GM23338 (cell line): ENCODE data around the gene NLN.
"Not testable (repeated sequence)": the region's sequence is repeated elsewhere in the genome, so short reads cannot be mapped to it uniquely, and the experiment has no call there.

ENCODE experiments used
- CREB1 ChIP-seq: fragments of 250-450 bp; sonication (Bioruptor Pico); IDR thresholded peaks from 2 replicates; pipeline ENCODE4 v1.5.0; 2020; ENCODE audit warnings: low read depth, mild to moderate bottlenecking, moderate library complexity
- EZH2 ChIP-seq: fragments of 200-600 bp; sonication (generic); IDR thresholded peaks from one replicate; pipeline ENCODE4 v1.8.0; 2017; ENCODE audit warnings: antibody characterized with exemption, mild to moderate bottlenecking, low read depth; ENCODE audit not compliant: unreplicated experiment
- EZH2phosphoT487 ChIP-seq: fragments of 200-600 bp; sonication (generic); IDR thresholded peaks from one replicate; pipeline ENCODE4 v1.8.1; 2018; ENCODE audit warnings: antibody characterized with exemption; ENCODE audit not compliant: unreplicated experiment
- POLR2AphosphoS5 ChIP-seq: IDR thresholded peaks from 2 replicates; pipeline ENCODE4 v1.6.1; 2016; ENCODE audit warnings: antibody characterized with exemption, low read depth
- ZNF331 ChIP-seq: fragments of 250-450 bp; sonication (Bioruptor Pico); IDR thresholded peaks from 2 replicates; pipeline ENCODE4 v1.5.0; 2020; ENCODE audit warnings: low read depth, mild to moderate bottlenecking, moderate library complexity
- TF ChIP-seq, protein P1 (sequence below), 2 experiments: fragments of 200-600 bp in 1 of 2; sonication (generic) in 1 of 2; conservative IDR thresholded peaks; 2 replicates each; pipeline versions ENCODE4 v1.5.1 to v1.6.1; 2016 to 2017; ENCODE audit warnings: antibody characterized with exemption in 2 of 2, low read depth in 2 of 2, mild to moderate bottlenecking in 2 of 2, moderate library complexity in 1 of 2

- TF ChIP-seq, protein P1, sequence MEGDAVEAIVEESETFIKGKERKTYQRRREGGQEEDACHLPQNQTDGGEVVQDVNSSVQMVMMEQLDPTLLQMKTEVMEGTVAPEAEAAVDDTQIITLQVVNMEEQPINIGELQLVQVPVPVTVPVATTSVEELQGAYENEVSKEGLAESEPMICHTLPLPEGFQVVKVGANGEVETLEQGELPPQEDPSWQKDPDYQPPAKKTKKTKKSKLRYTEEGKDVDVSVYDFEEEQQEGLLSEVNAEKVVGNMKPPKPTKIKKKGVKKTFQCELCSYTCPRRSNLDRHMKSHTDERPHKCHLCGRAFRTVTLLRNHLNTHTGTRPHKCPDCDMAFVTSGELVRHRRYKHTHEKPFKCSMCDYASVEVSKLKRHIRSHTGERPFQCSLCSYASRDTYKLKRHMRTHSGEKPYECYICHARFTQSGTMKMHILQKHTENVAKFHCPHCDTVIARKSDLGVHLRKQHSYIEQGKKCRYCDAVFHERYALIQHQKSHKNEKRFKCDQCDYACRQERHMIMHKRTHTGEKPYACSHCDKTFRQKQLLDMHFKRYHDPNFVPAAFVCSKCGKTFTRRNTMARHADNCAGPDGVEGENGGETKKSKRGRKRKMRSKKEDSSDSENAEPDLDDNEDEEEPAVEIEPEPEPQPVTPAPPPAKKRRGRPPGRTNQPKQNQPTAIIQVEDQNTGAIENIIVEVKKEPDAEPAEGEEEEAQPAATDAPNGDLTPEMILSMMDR (conservative IDR thresholded peaks at IDR 0.05; ENCODE audit: low read depth in 2 of 2): not testable (repeated sequence)
- TF ChIP-seq EZH2phosphoT487; EZH2; POLR2AphosphoS5; ZNF331 (CRISPR knock-in tag); CREB1 (CRISPR knock-in tag): not testable (repeated sequence)
Measured at GRCh38 chr5:65734196-65734775, 12.3 kb downstream of the NLN start.
